ENCODE results near the gene TMEM14A.
A peak's percentile ranks its signal among the peaks of the same experiment; 100 is the strongest.

TMEM14A gene, protein sequence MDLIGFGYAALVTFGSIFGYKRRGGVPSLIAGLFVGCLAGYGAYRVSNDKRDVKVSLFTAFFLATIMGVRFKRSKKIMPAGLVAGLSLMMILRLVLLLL

DNA sequence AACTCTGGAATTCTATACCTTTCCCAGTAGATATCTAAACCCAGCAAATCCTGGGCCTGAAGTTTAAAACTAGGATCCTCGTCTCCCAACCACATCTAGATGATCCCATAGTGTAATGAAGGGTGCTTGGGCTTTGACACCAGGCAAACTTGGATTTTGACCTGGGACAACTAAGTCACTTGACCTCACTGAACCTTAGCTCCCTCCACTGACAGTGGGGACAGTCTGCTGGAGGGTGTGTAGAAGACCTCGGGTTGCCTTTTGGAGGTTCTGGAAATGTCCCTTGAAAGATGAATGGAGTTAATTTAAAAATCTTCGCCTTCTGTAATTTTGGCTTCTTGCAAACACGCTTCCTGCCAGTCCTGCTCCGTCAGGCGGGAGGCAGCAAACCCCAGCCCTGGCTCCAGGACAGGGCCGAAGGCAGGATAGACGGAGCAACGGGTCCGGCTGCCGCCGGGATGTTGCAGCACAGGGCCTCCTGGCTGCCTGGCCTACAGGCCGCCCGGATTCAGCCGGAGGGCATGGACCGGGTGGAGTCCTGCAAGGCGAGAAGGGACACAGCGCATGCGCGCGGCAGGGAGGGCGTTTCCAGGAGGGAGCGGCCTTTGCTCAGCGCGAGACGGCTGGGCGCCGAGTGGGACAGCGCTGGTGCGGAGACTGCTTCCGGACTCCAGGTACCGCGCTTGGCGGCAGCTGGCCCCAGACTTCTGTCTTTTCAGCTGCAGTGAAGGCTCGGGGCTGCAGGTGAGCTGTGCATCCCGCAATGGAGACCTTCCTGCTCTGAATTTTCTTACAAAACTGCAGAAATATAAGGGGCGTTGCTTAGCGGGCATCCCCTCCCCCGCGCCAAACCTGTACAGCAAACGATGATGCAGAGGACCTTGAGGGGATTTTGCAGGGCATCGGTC, at the start of gene TMEM14A:
Gene TMEM14A, plus strand, starts transcription at position 612 of the 908 bp plus-strand sequence. CDS start 5,990 bp downstream, outside the sequence.
- DNase-seq (ENCODE audit: low read depth in 2 of 3, low spot score in 2 of 3): peak; percentile 85 to 88 (median 85)

DNA sequence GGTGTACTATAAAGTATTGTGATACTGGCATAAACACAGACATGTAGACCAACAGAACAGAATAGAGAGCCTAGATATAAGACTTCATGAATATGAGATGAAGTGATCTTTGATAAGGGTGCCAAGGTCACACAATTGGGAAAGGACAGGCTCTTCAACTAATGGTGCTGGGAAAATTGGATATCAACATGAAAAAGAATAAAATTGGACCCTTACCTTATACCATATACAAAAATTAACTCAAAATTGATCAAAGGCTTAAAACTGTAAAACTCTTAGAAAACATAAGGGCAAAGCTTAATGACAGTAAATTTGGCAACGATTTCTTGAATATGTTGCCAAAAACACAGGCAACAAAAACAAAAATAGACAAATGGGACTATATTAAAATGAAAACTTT, 49.3 kb upstream of the TMEM14A start:
- no peak for DNase-seq (ENCODE audit: low read depth in 2 of 3, low spot score in 2 of 3)

DNA sequence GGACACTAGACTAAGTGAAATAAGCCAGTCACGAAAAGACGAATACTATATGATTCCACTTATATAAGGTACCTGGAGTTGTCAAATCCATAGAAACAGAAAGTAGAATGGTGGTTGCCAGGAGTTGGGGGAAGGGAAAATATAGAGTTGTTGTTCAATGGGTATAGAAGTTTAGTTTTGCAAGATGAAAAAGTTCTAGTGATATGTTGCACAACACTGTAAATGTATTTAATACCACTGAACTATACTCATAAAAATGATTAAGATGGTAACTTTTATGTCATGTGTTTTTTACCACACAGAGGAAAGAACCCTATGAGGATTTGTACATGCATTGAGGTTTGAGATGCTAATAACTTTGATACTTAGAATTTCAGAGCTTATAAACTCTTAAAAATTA, 48.1 kb upstream of the TMEM14A start:
- no peak for DNase-seq (ENCODE audit: low read depth in 2 of 3, low spot score in 2 of 3)

DNA sequence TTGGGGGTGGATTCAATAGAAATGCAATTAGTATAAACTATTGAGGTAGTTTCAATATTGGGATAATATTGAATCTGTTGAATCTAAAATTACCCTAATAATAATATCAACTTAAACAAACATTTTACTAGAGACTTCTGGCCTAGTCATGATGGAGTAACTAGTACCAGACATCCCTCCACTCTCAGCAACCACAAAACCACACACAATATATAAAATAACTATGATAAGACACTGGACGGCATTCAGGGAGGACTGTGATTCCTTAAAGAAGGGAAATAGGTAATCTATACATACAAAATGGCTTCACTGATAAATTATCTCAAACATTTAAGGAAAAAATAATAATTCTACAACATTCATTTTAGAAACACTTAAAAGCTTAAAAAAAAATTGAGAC, 38.9 kb upstream of the TMEM14A start:
- DNase-seq (ENCODE audit: low read depth in 2 of 3, low spot score in 2 of 3): no peak

DNA sequence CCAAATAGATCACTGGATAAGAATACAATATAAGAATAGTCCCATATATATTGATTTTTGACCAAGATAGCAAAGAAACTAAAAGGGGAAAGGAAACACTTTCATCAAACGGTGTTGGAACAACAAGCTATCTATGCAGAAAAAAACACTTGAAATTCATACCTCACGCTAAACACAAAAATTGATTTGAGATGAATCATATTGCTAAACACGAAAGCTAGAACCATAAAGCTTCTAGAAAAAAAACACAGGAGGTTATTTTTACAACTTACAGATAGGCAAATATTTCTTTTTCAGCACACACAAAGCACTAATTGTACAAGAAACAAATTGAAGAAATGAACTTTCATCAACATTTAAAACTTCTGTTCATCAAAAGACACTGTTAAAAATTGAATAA, 36.7 kb upstream of the TMEM14A start:
- DNase-seq (ENCODE audit: low read depth in 2 of 3, low spot score in 2 of 3): no peak

DNA sequence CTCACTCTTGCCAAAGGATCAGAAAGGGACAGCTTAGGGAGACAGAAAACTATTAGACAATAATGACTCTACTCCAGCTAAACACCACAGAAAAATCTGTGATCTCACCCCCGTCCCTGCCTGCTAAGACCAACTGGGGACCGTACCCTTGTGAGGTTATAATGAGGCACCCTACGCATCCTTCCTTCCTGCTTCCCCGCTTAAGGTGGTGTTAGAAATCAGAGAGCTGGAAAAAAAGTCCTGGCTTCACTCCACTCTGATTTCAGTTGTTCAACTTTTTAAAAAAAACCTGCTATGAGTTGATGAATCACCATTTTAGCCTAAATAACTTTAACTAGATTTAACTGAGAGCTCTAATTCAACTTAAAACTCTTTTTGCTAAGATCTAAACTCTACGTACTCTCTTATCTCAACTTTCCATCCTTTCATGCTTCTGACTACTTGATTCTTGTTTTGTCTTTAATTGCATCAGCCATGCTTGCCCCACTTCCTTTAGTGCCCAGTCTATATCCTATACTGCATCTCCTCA, 35.8 kb upstream of the TMEM14A start:
- no peak for DNase-seq (ENCODE audit: low read depth in 2 of 3, low spot score in 2 of 3)

DNA sequence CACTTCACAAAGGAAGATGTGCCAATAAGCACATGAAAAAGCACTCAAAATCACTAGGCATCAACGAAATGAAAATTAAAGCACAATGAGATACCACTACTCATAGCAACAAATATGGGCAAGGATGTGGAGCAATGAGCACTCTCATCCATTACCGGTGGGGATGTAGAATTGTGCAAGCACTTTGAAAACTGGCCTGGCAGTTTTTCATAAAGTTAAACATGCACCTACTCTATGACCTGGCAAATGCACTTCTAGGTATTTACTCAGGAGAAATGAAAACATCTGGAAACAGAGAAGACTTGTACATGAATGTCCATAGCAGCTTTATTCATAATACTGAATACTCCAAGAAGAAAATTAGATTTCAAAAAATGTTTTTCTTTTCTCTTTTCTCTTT, 34.1 kb upstream of the TMEM14A start:
- DNase-seq (ENCODE audit: low read depth in 2 of 3, low spot score in 2 of 3): no peak

DNA sequence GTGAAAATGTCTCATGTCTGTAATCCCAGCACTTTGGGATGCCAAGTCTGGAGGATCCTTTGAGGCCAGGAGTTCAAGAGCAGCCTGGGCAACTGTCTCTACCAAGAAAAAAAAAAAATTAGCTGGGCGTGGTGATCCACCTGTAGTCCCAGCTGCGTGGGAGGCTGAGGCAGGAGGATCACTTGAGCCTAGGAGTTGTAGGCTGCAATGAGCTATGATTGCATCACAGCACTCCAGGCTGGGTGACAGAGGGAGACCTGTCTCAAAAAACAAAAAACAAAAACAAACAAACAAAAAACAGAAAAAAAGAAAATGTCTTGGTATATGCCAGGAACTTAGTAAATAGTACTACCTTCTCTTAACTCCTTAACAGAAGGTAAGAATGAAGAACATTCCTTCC, 31.4 kb upstream of the TMEM14A start:
- DNase-seq (ENCODE audit: low read depth in 2 of 3, low spot score in 2 of 3): no peak

DNA sequence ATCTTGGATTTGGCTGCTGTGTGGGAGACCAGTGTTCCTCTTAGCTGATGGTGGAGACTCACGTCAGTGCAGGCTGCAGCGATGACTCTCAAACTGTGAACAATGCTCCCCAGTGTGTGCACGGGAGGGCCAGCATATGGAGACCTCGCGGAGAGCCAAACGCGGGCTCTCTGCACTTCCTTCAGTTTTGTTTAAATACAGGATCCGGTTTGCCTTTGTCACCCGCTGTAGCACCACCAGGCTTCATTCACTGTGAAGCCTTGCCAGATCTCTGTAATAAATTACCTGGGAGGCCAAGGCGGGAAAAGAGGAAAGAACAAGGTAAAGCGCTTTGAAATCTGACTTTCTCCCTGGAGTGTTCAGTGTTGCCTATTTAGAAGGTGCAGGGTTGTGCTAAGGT, 30.7 kb upstream of the TMEM14A start:
- DNase-seq (ENCODE audit: low read depth in 2 of 3, low spot score in 2 of 3): no peak

DNA sequence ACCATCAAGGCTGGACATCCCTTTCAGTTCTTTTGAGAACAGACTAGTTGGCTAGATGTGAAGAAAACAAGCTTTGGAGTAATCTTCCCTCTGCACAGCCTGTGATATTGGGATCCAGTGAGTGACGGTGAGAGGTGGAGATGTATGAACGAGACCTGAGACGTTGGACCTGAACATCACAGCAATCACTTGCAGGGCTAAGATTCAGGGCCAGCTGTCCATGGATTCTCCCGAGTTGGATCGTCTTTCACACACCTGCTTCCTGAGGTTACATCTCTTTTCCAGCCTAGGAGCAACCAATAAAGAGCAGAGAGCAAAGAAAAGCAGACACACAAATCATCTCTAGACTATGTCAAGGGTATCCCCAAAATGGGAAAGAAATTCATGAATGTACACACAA, 30.0 kb upstream of the TMEM14A start:
- no peak for DNase-seq (ENCODE audit: low read depth in 2 of 3, low spot score in 2 of 3)

DNA sequence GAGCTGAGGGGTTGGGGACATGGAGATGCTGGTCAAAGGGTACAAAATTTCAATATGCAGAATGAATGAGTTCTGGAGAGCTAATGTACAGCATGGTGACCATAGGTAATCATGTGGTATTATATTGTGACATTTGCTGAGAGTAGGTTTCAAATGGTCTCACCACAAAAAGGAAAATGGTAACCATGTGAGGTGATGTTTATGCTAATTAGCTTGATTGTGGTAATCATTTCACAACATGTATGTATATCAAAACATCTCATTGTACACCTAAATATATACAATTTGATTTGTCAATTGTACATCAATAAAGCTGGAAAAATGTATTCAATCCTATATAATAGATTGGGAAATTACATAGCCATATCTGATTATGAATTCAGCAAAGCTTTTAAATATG, 29.5 kb upstream of the TMEM14A start:
- no peak for DNase-seq (ENCODE audit: low read depth in 2 of 3, low spot score in 2 of 3)

DNA sequence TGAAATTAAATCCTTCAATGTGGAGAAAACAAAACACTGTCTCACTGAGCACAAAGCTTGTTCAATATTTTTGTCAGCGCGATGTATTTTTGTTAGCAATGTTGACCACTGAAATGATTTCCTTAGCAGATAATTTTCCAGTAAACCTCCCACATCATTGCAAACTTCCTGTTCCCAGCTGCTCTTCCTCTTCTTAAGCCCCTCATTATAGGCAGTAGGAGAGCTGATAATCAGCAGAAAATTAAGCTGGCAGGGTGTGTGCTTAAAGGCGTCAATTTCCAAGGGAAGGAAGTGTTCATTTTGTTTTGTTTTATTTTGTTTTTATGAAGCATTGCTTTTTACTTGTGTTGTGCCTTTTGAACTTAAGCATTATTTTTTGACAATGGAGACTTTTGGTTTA, 29.1 kb upstream of the TMEM14A start:
- no peak for DNase-seq (ENCODE audit: low read depth in 2 of 3, low spot score in 2 of 3)

DNA sequence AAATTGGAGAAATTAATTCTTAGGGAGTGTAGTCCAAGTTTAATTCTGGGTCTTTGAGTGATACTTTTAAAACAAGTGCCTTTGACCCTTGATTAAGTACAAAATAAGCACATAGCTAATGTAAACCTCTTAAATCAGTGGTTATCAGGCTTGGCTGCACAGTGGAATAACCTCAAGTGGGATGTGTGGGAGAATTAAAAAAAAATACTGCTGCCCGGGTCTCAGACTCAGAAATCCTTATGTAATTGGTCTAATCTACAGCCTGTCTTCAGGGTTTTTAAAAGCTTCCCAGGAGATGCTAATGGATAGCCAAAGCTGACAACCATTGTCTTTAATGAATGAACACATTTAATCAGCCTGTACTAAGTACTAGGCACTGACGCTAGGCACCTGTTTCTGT, 28.5 kb upstream of the TMEM14A start:
- no peak for DNase-seq (ENCODE audit: low read depth in 2 of 3, low spot score in 2 of 3)

DNA sequence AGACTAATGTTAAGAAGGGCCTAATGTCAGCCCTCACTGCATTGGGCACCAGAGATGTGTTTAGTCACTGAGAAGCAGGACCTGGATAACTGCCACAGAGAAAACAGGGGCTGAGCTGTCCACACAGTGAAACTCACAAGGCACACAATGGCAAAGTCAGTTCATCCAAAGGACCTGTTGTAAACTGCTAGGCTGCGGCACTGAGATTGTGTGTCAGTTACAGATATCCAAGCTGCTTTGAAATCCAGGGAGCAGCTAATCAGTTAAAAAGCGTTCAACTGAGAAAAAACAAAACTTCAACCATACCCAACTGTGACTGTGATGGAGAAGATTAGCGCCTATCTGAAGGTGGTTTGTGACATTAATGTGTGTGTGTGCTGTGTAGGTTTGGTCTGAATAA, 27.8 kb upstream of the TMEM14A start:
- no peak for DNase-seq (ENCODE audit: low read depth in 2 of 3, low spot score in 2 of 3)

DNA sequence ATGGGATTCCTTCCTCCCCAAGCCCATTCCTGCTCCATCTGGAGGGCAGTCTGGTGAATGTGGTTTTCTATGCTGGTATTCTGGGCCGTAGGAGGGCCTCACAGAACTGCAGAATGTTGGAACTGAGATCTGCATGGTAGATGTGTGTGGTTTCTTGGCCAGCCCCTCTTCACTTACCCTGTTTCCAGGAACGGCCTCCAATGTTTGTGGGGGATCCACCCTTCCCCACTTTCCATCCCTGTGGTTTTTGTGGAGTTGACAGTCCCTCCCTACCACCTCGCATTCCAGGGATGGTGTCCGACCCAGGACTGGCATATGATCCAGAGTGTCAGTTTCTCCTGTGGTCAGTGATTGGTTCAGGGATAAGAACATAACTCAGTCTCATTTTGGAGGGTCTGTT, 26.7 kb upstream of the TMEM14A start:
- no peak for DNase-seq (ENCODE audit: low read depth in 2 of 3, low spot score in 2 of 3)

DNA sequence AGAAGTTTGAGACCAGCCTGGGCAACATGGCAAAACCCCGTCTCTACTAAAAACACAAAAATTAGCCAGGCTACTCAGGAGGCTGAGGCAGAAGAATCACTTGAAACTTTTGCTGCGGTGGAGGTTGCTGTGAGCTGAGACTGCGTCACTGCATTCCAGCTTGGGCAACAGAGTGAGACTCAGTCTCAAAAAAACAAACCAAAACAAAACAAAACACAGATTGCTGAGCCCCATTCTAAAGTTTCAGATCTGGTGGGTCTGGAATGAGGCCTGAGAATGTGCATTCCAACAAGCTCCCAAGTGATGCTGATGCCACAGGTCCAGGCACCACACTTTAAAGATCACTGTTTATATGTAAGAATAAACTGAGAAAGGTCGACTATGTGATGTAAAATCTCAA, 24.9 kb upstream of the TMEM14A start:
- no peak for DNase-seq (ENCODE audit: low read depth in 2 of 3, low spot score in 2 of 3)

DNA sequence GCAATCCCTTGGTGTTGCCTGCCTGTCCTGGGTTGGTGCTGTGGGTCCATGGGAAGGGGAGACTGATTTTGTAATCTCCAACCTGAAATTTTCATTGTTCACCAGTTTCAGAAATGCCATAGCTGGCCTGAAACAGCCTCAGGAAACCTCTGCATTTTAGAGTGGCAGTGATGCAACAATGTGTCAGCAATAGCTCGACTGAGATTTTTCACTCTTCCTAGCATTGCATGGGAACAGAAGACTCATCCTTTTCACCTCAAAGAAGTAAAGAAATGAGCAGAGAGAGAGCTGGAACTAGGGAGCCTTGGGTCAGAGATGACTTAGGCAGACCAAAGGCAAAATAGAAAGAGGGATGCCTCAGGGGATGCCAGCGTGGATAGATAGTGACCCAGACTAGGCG, 23.7 kb upstream of the TMEM14A start:
- no peak for DNase-seq (ENCODE audit: low read depth in 2 of 3, low spot score in 2 of 3)

DNA sequence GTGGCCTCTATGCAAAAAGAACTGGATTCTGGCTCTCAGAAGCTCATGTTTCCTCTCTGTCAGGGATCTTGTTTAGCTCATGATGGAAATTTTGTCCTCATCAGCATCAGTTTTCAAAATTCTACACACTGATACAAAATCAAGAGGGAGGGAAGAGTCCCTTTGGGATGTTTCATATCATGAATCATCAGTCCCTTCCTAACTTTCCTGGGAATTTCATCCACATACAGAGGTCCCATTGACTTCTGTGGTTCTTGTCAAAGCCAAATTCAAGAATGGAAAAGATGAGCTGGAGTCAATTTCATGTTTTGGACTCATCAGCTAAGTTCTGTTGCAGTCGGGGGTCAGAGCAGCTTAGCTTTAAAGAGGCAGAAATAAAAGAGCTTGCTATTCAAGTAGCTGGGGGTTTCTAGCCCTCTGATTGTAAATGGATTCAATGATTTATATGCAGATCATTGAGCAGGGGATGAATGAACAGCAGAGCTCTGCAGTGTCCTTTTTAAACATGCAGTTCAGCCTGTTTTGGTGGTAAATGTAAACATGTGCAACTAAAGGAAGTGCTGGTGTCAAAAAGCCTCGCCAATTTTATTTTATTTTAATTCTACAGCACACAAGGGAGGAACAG, 21.3 kb upstream of the TMEM14A start:
- no peak for DNase-seq (ENCODE audit: low read depth in 2 of 3, low spot score in 2 of 3)

DNA sequence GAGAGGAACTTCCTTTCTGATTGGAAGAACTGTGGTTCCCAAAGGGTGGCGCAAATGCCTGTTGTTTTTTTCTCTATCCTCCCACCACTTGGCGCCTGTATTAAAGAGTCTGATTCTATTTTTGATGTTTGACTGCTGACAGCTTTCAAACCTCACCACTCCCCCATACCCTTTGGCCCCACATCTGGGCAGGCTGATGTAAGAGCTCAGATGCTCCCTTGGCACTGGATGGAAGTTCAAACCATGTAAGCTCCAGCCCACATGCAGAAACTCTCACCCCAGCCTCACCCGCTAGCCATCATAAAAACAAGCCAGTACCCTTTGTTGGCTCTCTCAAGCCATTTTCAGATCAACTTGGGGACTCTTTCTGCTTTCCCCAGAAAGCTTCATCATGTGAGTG, 20.0 kb upstream of the TMEM14A start:
- no peak for DNase-seq (ENCODE audit: low read depth in 2 of 3, low spot score in 2 of 3)

DNA sequence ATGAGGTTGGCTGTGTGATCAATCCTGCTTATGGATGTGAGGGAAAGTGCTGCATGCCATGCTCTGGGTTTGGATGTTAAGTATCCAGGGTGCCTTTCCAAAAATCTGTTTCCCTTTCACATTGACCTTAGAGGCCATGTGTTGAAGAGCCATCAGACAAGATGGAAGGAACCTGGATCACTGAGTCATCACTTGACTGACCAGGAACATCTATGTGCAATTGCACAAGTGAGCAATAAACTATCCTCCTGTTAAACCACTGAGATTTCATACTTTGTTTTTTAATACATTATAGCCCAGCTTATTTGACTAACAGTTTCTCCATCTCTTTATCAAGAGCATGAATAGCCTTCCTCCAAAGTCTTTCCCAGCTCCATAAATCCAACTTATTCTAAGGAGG, 17.8 kb upstream of the TMEM14A start:
- DNase-seq (ENCODE audit: low read depth in 2 of 3, low spot score in 2 of 3): no peak

DNA sequence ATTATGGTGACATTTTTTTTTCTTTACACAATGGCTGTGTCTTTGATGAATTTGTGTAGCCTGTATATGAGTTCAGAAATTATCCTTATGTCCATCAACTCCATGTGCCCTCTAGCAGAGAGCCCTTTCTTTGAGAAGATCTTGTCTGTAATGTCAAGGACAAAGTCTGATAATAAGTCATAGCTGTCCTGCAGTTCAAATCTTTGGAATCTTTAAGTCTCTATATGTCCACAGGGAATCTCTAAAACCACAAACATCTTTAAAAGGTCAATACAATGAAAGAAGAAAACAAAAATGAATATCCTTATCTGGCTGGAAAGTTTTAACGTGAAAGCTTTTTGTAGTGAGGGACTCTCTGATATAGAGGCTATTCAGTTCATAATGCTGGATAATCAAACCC, 16.9 kb upstream of the TMEM14A start:
- DNase-seq (ENCODE audit: low read depth in 2 of 3, low spot score in 2 of 3): no peak

DNA sequence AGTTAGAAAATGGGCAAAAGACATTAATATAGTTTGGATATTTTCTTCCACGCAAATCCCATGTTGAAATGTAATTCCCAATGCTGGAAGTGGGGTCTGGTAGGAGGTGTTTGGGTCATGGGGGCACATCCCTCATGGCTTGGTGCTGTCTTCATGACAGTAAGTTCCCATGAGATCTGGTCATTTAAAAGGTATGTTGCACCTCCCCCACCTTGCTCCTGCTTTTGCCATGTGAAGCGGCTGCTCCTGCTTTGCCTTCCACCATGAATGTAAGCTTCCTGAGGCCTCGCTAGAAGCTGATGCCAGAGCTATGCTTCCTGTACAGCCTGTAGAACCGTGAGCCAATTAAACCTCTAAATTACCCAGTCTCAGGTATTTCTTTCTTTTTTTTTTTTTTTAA, 16.3 kb upstream of the TMEM14A start:
- no peak for DNase-seq (ENCODE audit: low read depth in 2 of 3, low spot score in 2 of 3)

Data from activated CD8-positive, alpha-beta memory T cell treated with anti-CD3 and anti-CD28 coated beads for 48 hours (primary cell).